HCT116 (cell line): Measurements from ENCODE around the gene GPR32.
"Not testable (repeated sequence)": the region's sequence is repeated elsewhere in the genome, so short reads cannot be mapped to it uniquely, and the experiment has no call there.

Experiments
- EZH2 ChIP-seq: fragments of 200-600 bp; sonication (generic); IDR thresholded peaks from 2 replicates; pipeline ENCODE4 v1.6.1; 2017; ENCODE audit warnings: antibody characterized with exemption, mixed run types
- EZH2phosphoT487 ChIP-seq: fragments of 200-600 bp; IDR thresholded peaks from 2 replicates; pipeline ENCODE4 v1.6.1; 2018; ENCODE audit warnings: antibody characterized with exemption, borderline replicate concordance
- JUND ChIP-seq: IDR thresholded peaks from 2 replicates; pipeline ENCODE4 v1.6.1; 2012
- POLR2A ChIP-seq: IDR thresholded peaks from 2 replicates; pipeline ENCODE4 v1.7.0; 2011; ENCODE audit warnings: borderline replicate concordance; ENCODE audit not compliant: insufficient read depth, insufficient read length; ENCODE audit errors: extremely low read depth
- POLR2AphosphoS5 ChIP-seq: IDR thresholded peaks from 2 replicates; pipeline ENCODE4 v1.6.1; 2011; ENCODE audit warnings: mild to moderate bottlenecking, low read depth, low read length, moderate library complexity
- RAD21 ChIP-seq: IDR thresholded peaks from 2 replicates; pipeline ENCODE4 v1.6.1; 2012; ENCODE audit warnings: low read depth, mild to moderate bottlenecking
- SIN3A ChIP-seq: IDR thresholded peaks from 2 replicates; pipeline ENCODE4 v1.6.1; 2012; ENCODE audit warnings: low read depth
- SRF ChIP-seq: IDR thresholded peaks from 2 replicates; pipeline ENCODE4 v1.6.1; 2012; ENCODE audit warnings: low read depth
- YY1 ChIP-seq: IDR thresholded peaks from 2 replicates; pipeline ENCODE4 v1.6.1; 2011; ENCODE audit warnings: low read length, low read depth, moderate library complexity, mild to moderate bottlenecking; ENCODE audit not compliant: insufficient replicate concordance; ENCODE audit errors: extremely low read depth
- ZNF274 ChIP-seq: fragments of 200-500 bp; sonication (Bioruptor generic); IDR thresholded peaks from 2 replicates; pipeline ENCODE4 v1.6.1; 2014; ENCODE audit warnings: mild to moderate bottlenecking, low read depth, low read length, inconsistent platforms
- TF ChIP-seq, protein P1 (sequence below): IDR thresholded peaks from 2 replicates; pipeline ENCODE4 v1.6.1; 2012
- TF ChIP-seq, protein P2 (sequence below): IDR thresholded peaks from 2 replicates; pipeline ENCODE4 v1.6.1; 2012; ENCODE audit warnings: low read depth
- TF ChIP-seq, protein P3 (sequence below), 3 experiments: fragments of 200-600 bp in 1 of 3; sonication (generic) in 1 of 3; IDR thresholded peaks in 2 of 3; conservative IDR thresholded peaks in 1 of 3; 2 replicates each; pipeline ENCODE4 v1.5.1; 2012 to 2017; ENCODE audit warnings: low read depth in 2 of 3, low read length in 2 of 3, antibody characterized with exemption in 1 of 3, borderline replicate concordance in 1 of 3, control low read depth in 1 of 3, mild to moderate bottlenecking in 1 of 3, mixed read lengths in 1 of 3, mixed run types in 1 of 3, moderate library complexity in 1 of 3; ENCODE audit not compliant: insufficient read depth in 1 of 3

DNA sequence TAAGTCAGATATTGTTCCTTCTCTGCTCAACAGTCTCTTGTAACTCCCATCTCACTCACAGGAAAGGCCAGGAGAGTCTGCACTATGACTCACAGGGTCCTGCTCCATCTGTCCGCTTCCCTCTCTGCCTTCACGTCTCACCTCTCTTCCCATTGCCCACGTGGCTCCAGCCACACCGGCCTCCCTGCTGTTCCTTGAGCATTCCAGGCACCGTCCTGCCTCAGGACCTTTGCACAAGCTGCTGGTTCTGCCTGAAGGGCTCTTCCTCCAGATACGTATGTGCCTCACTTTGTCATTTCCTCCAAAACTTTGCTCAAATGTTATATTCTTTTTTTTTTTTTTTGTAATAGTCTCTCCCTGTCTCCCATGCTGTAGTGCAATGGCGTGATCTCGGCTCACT is 14.0 kb upstream of the GPR32 start:
- TF ChIP-seq POLR2AphosphoS5, RAD21, ZNF274, SRF, JUND, POLR2A, EZH2, SIN3A, EZH2phosphoT487, YY1: not testable (repeated sequence)
- TF ChIP-seq, protein P1, sequence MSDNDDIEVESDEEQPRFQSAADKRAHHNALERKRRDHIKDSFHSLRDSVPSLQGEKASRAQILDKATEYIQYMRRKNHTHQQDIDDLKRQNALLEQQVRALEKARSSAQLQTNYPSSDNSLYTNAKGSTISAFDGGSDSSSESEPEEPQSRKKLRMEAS = not testable (repeated sequence)
- TF ChIP-seq, protein P2, sequence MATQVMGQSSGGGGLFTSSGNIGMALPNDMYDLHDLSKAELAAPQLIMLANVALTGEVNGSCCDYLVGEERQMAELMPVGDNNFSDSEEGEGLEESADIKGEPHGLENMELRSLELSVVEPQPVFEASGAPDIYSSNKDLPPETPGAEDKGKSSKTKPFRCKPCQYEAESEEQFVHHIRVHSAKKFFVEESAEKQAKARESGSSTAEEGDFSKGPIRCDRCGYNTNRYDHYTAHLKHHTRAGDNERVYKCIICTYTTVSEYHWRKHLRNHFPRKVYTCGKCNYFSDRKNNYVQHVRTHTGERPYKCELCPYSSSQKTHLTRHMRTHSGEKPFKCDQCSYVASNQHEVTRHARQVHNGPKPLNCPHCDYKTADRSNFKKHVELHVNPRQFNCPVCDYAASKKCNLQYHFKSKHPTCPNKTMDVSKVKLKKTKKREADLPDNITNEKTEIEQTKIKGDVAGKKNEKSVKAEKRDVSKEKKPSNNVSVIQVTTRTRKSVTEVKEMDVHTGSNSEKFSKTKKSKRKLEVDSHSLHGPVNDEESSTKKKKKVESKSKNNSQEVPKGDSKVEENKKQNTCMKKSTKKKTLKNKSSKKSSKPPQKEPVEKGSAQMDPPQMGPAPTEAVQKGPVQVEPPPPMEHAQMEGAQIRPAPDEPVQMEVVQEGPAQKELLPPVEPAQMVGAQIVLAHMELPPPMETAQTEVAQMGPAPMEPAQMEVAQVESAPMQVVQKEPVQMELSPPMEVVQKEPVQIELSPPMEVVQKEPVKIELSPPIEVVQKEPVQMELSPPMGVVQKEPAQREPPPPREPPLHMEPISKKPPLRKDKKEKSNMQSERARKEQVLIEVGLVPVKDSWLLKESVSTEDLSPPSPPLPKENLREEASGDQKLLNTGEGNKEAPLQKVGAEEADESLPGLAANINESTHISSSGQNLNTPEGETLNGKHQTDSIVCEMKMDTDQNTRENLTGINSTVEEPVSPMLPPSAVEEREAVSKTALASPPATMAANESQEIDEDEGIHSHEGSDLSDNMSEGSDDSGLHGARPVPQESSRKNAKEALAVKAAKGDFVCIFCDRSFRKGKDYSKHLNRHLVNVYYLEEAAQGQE = not testable (repeated sequence)
- TF ChIP-seq, protein P3, sequence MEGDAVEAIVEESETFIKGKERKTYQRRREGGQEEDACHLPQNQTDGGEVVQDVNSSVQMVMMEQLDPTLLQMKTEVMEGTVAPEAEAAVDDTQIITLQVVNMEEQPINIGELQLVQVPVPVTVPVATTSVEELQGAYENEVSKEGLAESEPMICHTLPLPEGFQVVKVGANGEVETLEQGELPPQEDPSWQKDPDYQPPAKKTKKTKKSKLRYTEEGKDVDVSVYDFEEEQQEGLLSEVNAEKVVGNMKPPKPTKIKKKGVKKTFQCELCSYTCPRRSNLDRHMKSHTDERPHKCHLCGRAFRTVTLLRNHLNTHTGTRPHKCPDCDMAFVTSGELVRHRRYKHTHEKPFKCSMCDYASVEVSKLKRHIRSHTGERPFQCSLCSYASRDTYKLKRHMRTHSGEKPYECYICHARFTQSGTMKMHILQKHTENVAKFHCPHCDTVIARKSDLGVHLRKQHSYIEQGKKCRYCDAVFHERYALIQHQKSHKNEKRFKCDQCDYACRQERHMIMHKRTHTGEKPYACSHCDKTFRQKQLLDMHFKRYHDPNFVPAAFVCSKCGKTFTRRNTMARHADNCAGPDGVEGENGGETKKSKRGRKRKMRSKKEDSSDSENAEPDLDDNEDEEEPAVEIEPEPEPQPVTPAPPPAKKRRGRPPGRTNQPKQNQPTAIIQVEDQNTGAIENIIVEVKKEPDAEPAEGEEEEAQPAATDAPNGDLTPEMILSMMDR (IDR thresholded peaks at IDR 0.05 in 2 of 3, conservative IDR thresholded peaks at IDR 0.05 in 1 of 3; ENCODE audit: borderline replicate concordance in 1 of 3, insufficient read depth in 1 of 3, low read depth in 2 of 3, low read length in 2 of 3) = not testable (repeated sequence)
